Muscle layer of colon (tissue), 2 donors: ENCODE data around the gene GSE1.

Experiments used
- H3K27ac ChIP-seq: one replicate; pipeline ENCODE4 v1.7.0; 2013; ENCODE audit warnings: low read depth, mild to moderate bottlenecking, low read length, moderate library complexity
- H3K27me3 ChIP-seq, 2 donors: one replicate each; pipeline ENCODE4 v1.7.0; 2013; ENCODE audit warnings: low read length in 2 of 2, mild to moderate bottlenecking in 2 of 2; ENCODE audit not compliant: insufficient read depth in 2 of 2, control insufficient read depth in 1 of 2
- H3K36me3 ChIP-seq: one replicate; pipeline ENCODE4 v1.7.0; 2013; ENCODE audit warnings: mild to moderate bottlenecking, low read length; ENCODE audit not compliant: insufficient read depth
- H3K4me1 ChIP-seq: one replicate; pipeline ENCODE4 v1.7.0; 2013; ENCODE audit warnings: mild to moderate bottlenecking, low read length; ENCODE audit not compliant: insufficient read depth
- H3K4me3 ChIP-seq, 2 donors: one replicate each; pipeline ENCODE4 v1.7.0; 2013; ENCODE audit warnings: low read length in 2 of 2, low read depth in 1 of 2, mild to moderate bottlenecking in 1 of 2, moderate library complexity in 1 of 2
- H3K9ac ChIP-seq: one replicate; pipeline ENCODE4 v1.7.0; 2013; ENCODE audit warnings: low read length
- H3K9me3 ChIP-seq: one replicate; pipeline ENCODE4 v1.7.0; 2013; ENCODE audit warnings: mild to moderate bottlenecking, low read length
- donor health status: abdominal sarcoma.
- donor health status: Adenocarcinoma of cecum.

Gene GSE1

GRCh38 chr16:85594978-85595661 lies 18.0 kb upstream of the GSE1 start:
- no peaks in the 10 kb centered on the region for H3K36me3 ChIP-seq
- no peak overlapping the region for H3K9ac ChIP-seq
- no peak overlapping the region for H3K4me3 ChIP-seq
- H3K27me3 ChIP-seq = no peaks in the 10 kb centered on the region
- H3K27ac ChIP-seq = no peak overlapping the region
- peaks cover 22% of the 10 kb centered on the region for H3K4me1 ChIP-seq
- H3K9me3 ChIP-seq = no peaks in the 10 kb centered on the region

- Histone ChIP-seq H3K9ac (no peak overlapping the region), H3K4me1 (peaks cover 30% of the 10 kb centered on the region), H3K27me3 (no peaks in the 10 kb centered on the region), H3K9me3 (no peaks in the 10 kb centered on the region), H3K4me3 (no peak overlapping the region), H3K36me3 (no peaks in the 10 kb centered on the region), H3K27ac (no peak overlapping the region)
These were observed 17.2 kb upstream of the GSE1 start for GRCh38 chr16:85595812-85596502.

GRCh38 chr16:85598141-85598540 lies 15.0 kb upstream of the GSE1 start:
- H3K4me3 ChIP-seq = no peak overlapping the region
- no peaks in the 10 kb centered on the region for H3K27me3 ChIP-seq
- H3K9me3 ChIP-seq = no peaks in the 10 kb centered on the region
- no peak overlapping the region for H3K9ac ChIP-seq
- no peaks in the 10 kb centered on the region for H3K36me3 ChIP-seq
- H3K27ac ChIP-seq = no peak overlapping the region
- H3K4me1 ChIP-seq = peaks cover 44% of the 10 kb centered on the region

- Histone ChIP-seq H3K27me3 (no peaks in the 10 kb centered on the region), H3K36me3 (no peaks in the 10 kb centered on the region), H3K4me3 (no peak overlapping the region), H3K9me3 (no peaks in the 10 kb centered on the region), H3K4me1 (peaks cover 47% of the 10 kb centered on the region), H3K27ac (peak overlapping the region; percentile 60), H3K9ac (no peak overlapping the region)
These were observed 13.0 kb upstream of the GSE1 start for GRCh38 chr16:85600078-85600477.

- Histone ChIP-seq H3K9ac (no peak overlapping the region), H3K4me1 (peaks cover 53% of the 10 kb centered on the region), H3K27me3 (no peaks in the 10 kb centered on the region), H3K4me3 (no peak overlapping the region), H3K27ac (peak overlapping the region; percentile 79), H3K36me3 (no peaks in the 10 kb centered on the region), H3K9me3 (no peaks in the 10 kb centered on the region)
These were observed 12.4 kb upstream of the GSE1 start for GRCh38 chr16:85600530-85601271.

GRCh38 chr16:85601272-85601639 lies 11.9 kb upstream of the GSE1 start:
- H3K27ac ChIP-seq = peak overlapping the region; percentile 79
- H3K4me3 ChIP-seq = no peak overlapping the region
- no peaks in the 10 kb centered on the region for H3K36me3 ChIP-seq
- no peak overlapping the region for H3K9ac ChIP-seq
- no peaks in the 10 kb centered on the region for H3K27me3 ChIP-seq
- H3K9me3 ChIP-seq = no peaks in the 10 kb centered on the region
- peaks cover 59% of the 10 kb centered on the region for H3K4me1 ChIP-seq

- Histone ChIP-seq H3K27ac (peak overlapping the region; percentile 79), H3K9ac (peak overlapping the region; percentile 49), H3K27me3 (no peaks in the 10 kb centered on the region)
These were observed 11.3 kb upstream of the GSE1 start for GRCh38 chr16:85601730-85602401.

GRCh38 chr16:85602402-85603202 lies 10.5 kb upstream of the GSE1 start:
- Histone ChIP-seq H3K9me3 (no peaks in the 10 kb centered on the region), H3K27me3 (no peaks in the 10 kb centered on the region), H3K4me3 (no peak overlapping the region), H3K36me3 (no peaks in the 10 kb centered on the region), H3K4me1 (peaks cover 71% of the 10 kb centered on the region), H3K27ac (peak overlapping the region; percentile 79), H3K9ac (peak overlapping the region; percentile 49)

More at GRCh38 chr16:85601730-85602401, 11.3 kb upstream of the GSE1 start:
- no peaks in the 10 kb centered on the region for H3K36me3 ChIP-seq
- no peaks in the 10 kb centered on the region for H3K9me3 ChIP-seq
- H3K4me3 ChIP-seq = no peak overlapping the region
- peaks cover 64% of the 10 kb centered on the region for H3K4me1 ChIP-seq

- Histone ChIP-seq H3K9ac (no peak overlapping the region), H3K27ac (peak overlapping the region; percentile 79), H3K4me1 (peaks cover 76% of the 10 kb centered on the region), H3K27me3 (no peaks in the 10 kb centered on the region), H3K4me3 (no peak overlapping the region), H3K9me3 (no peaks in the 10 kb centered on the region), H3K36me3 (no peaks in the 10 kb centered on the region)
These were observed 9.8 kb upstream of the GSE1 start for GRCh38 chr16:85603203-85603755.

- H3K9me3 ChIP-seq = no peaks in the 10 kb centered on the region
- no peak overlapping the region for H3K27ac ChIP-seq
- H3K27me3 ChIP-seq = no peaks in the 10 kb centered on the region
- peaks cover 3% of the 10 kb centered on the region for H3K36me3 ChIP-seq
- no peak overlapping the region for H3K4me3 ChIP-seq
- H3K9ac ChIP-seq = no peak overlapping the region
- H3K4me1 ChIP-seq = peaks cover 82% of the 10 kb centered on the region
These were observed 8.9 kb upstream of the GSE1 start for GRCh38 chr16:85604145-85604705.
